ENCODE data around the gene RPS6KL1. TPM values are rescaled to one million over a fixed set of nuclear protein-coding genes. Genes with fewer than 3 reads are reported as not detected.

RPS6KL1 gene
- total and polyA plus RNA-seq, 4 donors = 1.1 to 5.9 (median 3.8) TPM

- H3K4me3 ChIP-seq (ENCODE audit: low read depth in 1 of 3, low read length in 3 of 3) = no peak overlapping the region
- no peak for TF ChIP-seq FOXA2 (IDR thresholded peaks at IDR 0.05)
- TF ChIP-seq, protein P1, sequence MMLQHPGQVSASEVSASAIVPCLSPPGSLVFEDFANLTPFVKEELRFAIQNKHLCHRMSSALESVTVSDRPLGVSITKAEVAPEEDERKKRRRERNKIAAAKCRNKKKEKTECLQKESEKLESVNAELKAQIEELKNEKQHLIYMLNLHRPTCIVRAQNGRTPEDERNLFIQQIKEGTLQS (IDR thresholded peaks at IDR 0.05) = no peak
- no peak for TF ChIP-seq HNF4A (conservative IDR thresholded peaks at IDR 0.05)
- no peak for TF ChIP-seq SP1 (IDR thresholded peaks at IDR 0.05)
- no peak for TF ChIP-seq ZBTB33 (IDR thresholded peaks at IDR 0.05)
- no peak for TF ChIP-seq RAD21 (IDR thresholded peaks at IDR 0.05)
- TF ChIP-seq EGR1 (IDR thresholded peaks at IDR 0.05; ENCODE audit: low read depth in 2 of 2) = no peak
- TF ChIP-seq TAF1 (conservative IDR thresholded peaks at IDR 0.05) = no peak
- TF ChIP-seq CTCF (IDR thresholded peaks at IDR 0.05; ENCODE audit: low read depth, low read length, missing input control) = no peak
- TF ChIP-seq, protein P2, sequence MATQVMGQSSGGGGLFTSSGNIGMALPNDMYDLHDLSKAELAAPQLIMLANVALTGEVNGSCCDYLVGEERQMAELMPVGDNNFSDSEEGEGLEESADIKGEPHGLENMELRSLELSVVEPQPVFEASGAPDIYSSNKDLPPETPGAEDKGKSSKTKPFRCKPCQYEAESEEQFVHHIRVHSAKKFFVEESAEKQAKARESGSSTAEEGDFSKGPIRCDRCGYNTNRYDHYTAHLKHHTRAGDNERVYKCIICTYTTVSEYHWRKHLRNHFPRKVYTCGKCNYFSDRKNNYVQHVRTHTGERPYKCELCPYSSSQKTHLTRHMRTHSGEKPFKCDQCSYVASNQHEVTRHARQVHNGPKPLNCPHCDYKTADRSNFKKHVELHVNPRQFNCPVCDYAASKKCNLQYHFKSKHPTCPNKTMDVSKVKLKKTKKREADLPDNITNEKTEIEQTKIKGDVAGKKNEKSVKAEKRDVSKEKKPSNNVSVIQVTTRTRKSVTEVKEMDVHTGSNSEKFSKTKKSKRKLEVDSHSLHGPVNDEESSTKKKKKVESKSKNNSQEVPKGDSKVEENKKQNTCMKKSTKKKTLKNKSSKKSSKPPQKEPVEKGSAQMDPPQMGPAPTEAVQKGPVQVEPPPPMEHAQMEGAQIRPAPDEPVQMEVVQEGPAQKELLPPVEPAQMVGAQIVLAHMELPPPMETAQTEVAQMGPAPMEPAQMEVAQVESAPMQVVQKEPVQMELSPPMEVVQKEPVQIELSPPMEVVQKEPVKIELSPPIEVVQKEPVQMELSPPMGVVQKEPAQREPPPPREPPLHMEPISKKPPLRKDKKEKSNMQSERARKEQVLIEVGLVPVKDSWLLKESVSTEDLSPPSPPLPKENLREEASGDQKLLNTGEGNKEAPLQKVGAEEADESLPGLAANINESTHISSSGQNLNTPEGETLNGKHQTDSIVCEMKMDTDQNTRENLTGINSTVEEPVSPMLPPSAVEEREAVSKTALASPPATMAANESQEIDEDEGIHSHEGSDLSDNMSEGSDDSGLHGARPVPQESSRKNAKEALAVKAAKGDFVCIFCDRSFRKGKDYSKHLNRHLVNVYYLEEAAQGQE (IDR thresholded peaks at IDR 0.05) = no peak
- no peak for TF ChIP-seq MAX (IDR thresholded peaks at IDR 0.05)
- H3K9me3 ChIP-seq (ENCODE audit: control insufficient read depth in 4 of 4, low read length in 3 of 4) = no peaks in the 10 kb centered on the region
- no peak overlapping the region for H3K9ac ChIP-seq (ENCODE audit: low read depth in 1 of 2, low read length in 2 of 2)
- no peak overlapping the region for H3K27ac ChIP-seq (ENCODE audit: low read depth in 1 of 2, low read length in 2 of 2)
- no peaks in the 10 kb centered on the region for H3K4me1 ChIP-seq (ENCODE audit: control insufficient read depth in 4 of 4, insufficient read depth in 4 of 4, low read length in 3 of 4)
- H3K27me3 ChIP-seq (ENCODE audit: control insufficient read depth in 4 of 4, insufficient read depth in 4 of 4, low read length in 3 of 4) = no peaks in the 10 kb centered on the region
- DNase-seq (ENCODE audit: low spot score) = no peak
- no peaks in the 10 kb centered on the region for H3K36me3 ChIP-seq (ENCODE audit: control insufficient read depth in 4 of 4, insufficient read depth in 3 of 4, low read depth in 1 of 4, low read length in 3 of 4)
- WGBS = 93% methylated on average over 5 of the region's 5 CpGs
Observed at GRCh38 chr14:74865156-74865555, 57.9 kb downstream of the RPS6KL1 start.

DNA sequence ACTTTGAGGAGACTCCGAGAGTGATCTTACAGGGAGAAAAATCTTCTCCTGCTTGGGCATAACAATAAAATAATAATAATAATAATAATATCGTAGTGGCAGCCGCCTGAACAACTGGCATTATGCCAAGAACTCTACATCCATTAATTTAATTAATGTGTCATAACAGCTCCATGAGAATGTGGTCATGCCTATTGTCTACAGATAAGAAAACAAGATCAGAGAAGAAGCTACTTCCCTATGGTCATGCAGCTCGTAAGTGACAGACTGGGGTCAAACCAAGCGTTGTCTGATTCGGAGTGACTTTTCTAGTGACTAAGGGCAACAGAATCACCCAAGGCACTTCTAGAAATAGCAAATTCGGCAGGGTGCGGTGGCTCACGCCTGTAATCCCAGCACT is 58.9 kb downstream of the RPS6KL1 start:
- WGBS = 83% methylated on average over 9 of the region's 9 CpGs
- H3K9ac ChIP-seq (ENCODE audit: low read depth in 1 of 2, low read length in 2 of 2) = no peak overlapping the region
- TF ChIP-seq FOXA2 (IDR thresholded peaks at IDR 0.05) = no peak
- no peak for TF ChIP-seq ZBTB33 (IDR thresholded peaks at IDR 0.05)
- no peak for TF ChIP-seq HNF4G (IDR thresholded peaks at IDR 0.05)
- TF ChIP-seq RXRA (IDR thresholded peaks at IDR 0.05) = no peak
- TF ChIP-seq TAF1 (conservative IDR thresholded peaks at IDR 0.05) = no peak
- TF ChIP-seq, protein P1 (IDR thresholded peaks at IDR 0.05) = no peak
- TF ChIP-seq EGR1 (IDR thresholded peaks at IDR 0.05; ENCODE audit: low read depth in 2 of 2) = no peak
- no peak for TF ChIP-seq YY1 (IDR thresholded peaks at IDR 0.05)
- TF ChIP-seq FOXA1 (IDR thresholded peaks at IDR 0.05) = no peak
- no peak for TF ChIP-seq GABPA (IDR thresholded peaks at IDR 0.05 in 1 of 2, conservative IDR thresholded peaks at IDR 0.05 in 1 of 2)
- TF ChIP-seq, protein P2 (IDR thresholded peaks at IDR 0.05) = no peak
- no peak for TF ChIP-seq HNF4A (conservative IDR thresholded peaks at IDR 0.05)
- TF ChIP-seq JUND (IDR thresholded peaks at IDR 0.05) = no peak

More for the DNA sequence above, 58.9 kb downstream of the RPS6KL1 start:
- Histone ChIP-seq H3K9me3 (ENCODE audit: control insufficient read depth in 4 of 4, low read length in 3 of 4) (no peaks in the 10 kb centered on the region), H3K27ac (ENCODE audit: low read depth in 1 of 2, low read length in 2 of 2) (no peak overlapping the region), H3K4me3 (ENCODE audit: low read depth in 1 of 3, low read length in 3 of 3) (no peak overlapping the region), H3K27me3 (ENCODE audit: control insufficient read depth in 4 of 4, insufficient read depth in 4 of 4, low read length in 3 of 4) (no peaks in the 10 kb centered on the region), H3K4me1 (ENCODE audit: control insufficient read depth in 4 of 4, insufficient read depth in 4 of 4, low read length in 3 of 4) (no peaks in the 10 kb centered on the region), H3K36me3 (ENCODE audit: control insufficient read depth in 4 of 4, insufficient read depth in 3 of 4, low read depth in 1 of 4, low read length in 3 of 4) (no peaks in the 10 kb centered on the region)
- no peak for DNase-seq (ENCODE audit: low spot score)
